ENCODE results near the gene SAMD11.

Gene SAMD11

GRCh38 chr1:905071-905749, 18.5 kb upstream of the SAMD11 start:
- no peak for DNase-seq (ENCODE audit: low spot score)

GRCh38 chr1:905811-906599, 17.7 kb upstream of the SAMD11 start:
- no peak for DNase-seq (ENCODE audit: low spot score)

GRCh38 chr1:906600-907420, 16.9 kb upstream of the SAMD11 start:
- DNase-seq (ENCODE audit: low spot score): peak; percentile 65

- no peak for DNase-seq (ENCODE audit: low spot score)
Measured at GRCh38 chr1:907611-908451, 15.9 kb upstream of the SAMD11 start.

- DNase-seq (ENCODE audit: low spot score): no peak
Measured at GRCh38 chr1:908661-909060, 15.1 kb upstream of the SAMD11 start.

- peak; percentile 66 for DNase-seq (ENCODE audit: low spot score)
Measured at GRCh38 chr1:909861-910310, 13.8 kb upstream of the SAMD11 start.

- no peak for DNase-seq (ENCODE audit: low spot score)
Measured at GRCh38 chr1:910311-910880, 13.3 kb upstream of the SAMD11 start.

- DNase-seq (ENCODE audit: low spot score): no peak
Measured at GRCh38 chr1:910881-911721, 12.6 kb upstream of the SAMD11 start.

- DNase-seq (ENCODE audit: low spot score): no peak
Measured at GRCh38 chr1:911875-912739, 11.6 kb upstream of the SAMD11 start.

- DNase-seq (ENCODE audit: low spot score): peak; percentile 53
Measured at GRCh38 chr1:912740-913301, 10.9 kb upstream of the SAMD11 start.

GRCh38 chr1:913491-914130, 10.1 kb upstream of the SAMD11 start:
- DNase-seq (ENCODE audit: low spot score): no peak

GRCh38 chr1:914131-914890, 9.4 kb upstream of the SAMD11 start:
- no peak for DNase-seq (ENCODE audit: low spot score)

- no peak for DNase-seq (ENCODE audit: low spot score)
Measured at GRCh38 chr1:914891-915280, 8.8 kb upstream of the SAMD11 start.

GRCh38 chr1:915295-916172, 8.2 kb upstream of the SAMD11 start:
- no peak for DNase-seq (ENCODE audit: low spot score)

GRCh38 chr1:916173-917075, 7.3 kb upstream of the SAMD11 start:
- no peak for DNase-seq (ENCODE audit: low spot score)

GRCh38 chr1:917076-917459, 6.7 kb upstream of the SAMD11 start:
- DNase-seq (ENCODE audit: low spot score): no peak
